Stimulated activated CD8-positive, alpha-beta memory T cell treated with anti-CD3 and anti-CD28 coated beads, Interleukin-12 subunit alpha, Interleukin-12 subunit beta, amount 100 ng/mL, for 1 hour (primary cell): ENCODE data around the gene FCHO2.
"Not testable (repeated sequence)": the region's sequence is repeated elsewhere in the genome, so short reads cannot be mapped to it uniquely, and the experiment has no call there.

Source experiments
- DNase-seq: peaks from one replicate; pipeline ENCODE4 v3.0.0-alpha.2; 2020; ENCODE audit warnings: low read depth

The FCHO2 gene

GRCh38 chr5:72955768-72956323 is at the start of gene FCHO2:
TSS of gene FCHO2 (plus strand) at chr5:72956041. CDS start at chr5:72956097, 56 bp downstream.
- DNase-seq: peak; percentile 97

- DNase-seq: no peak
Measured at GRCh38 chr5:72906806-72907205, 49.0 kb upstream of the FCHO2 start.

GRCh38 chr5:72908664-72909063 is 47.2 kb upstream of the FCHO2 start:
- DNase-seq: no peak

GRCh38 chr5:72917371-72917776 is 38.5 kb upstream of the FCHO2 start:
- DNase-seq: no peak

- no peak for DNase-seq
Measured at GRCh38 chr5:72920690-72921502, 34.9 kb upstream of the FCHO2 start.

GRCh38 chr5:72921886-72922285 is 34.0 kb upstream of the FCHO2 start:
- no peak for DNase-seq

- DNase-seq: no peak
Measured at GRCh38 chr5:72922422-72922821, 33.4 kb upstream of the FCHO2 start.

- DNase-seq: no peak
Measured at GRCh38 chr5:72925336-72926010, 30.4 kb upstream of the FCHO2 start.

GRCh38 chr5:72932686-72933085 is 23.2 kb upstream of the FCHO2 start:
- DNase-seq: not testable (repeated sequence)

- DNase-seq: not testable (repeated sequence)
Measured at GRCh38 chr5:72934953-72935725, 20.7 kb upstream of the FCHO2 start.

- no peak for DNase-seq
Measured at GRCh38 chr5:72936893-72937292, 18.9 kb upstream of the FCHO2 start.

GRCh38 chr5:72937517-72938061 is 18.3 kb upstream of the FCHO2 start:
- DNase-seq: no peak

GRCh38 chr5:72938206-72938605 is 17.6 kb upstream of the FCHO2 start:
- no peak for DNase-seq

GRCh38 chr5:72940082-72940481 is 15.8 kb upstream of the FCHO2 start:
- DNase-seq: no peak

GRCh38 chr5:72943307-72943706 is 12.5 kb upstream of the FCHO2 start:
- no peak for DNase-seq

GRCh38 chr5:72947498-72947897 is 8.3 kb upstream of the FCHO2 start:
- DNase-seq: no peak

- no peak for DNase-seq
Measured at GRCh38 chr5:72949481-72949880, 6.4 kb upstream of the FCHO2 start.

GRCh38 chr5:72951671-72952468 is 4.0 kb upstream of the FCHO2 start:
- no peak for DNase-seq

- DNase-seq: no peak
Measured at GRCh38 chr5:72954389-72954788, 1.5 kb upstream of the FCHO2 start.

GRCh38 chr5:72955143-72955767 is 586 bp upstream of the FCHO2 start:
- DNase-seq: peak; percentile 1
